PC-3 (cell line): ENCODE results near the gene PRIMA1. TPM values are rescaled to one million over a fixed set of nuclear protein-coding genes. Genes with fewer than 3 reads are reported as not detected.

Experiments
- ATAC-seq: fragments of 200-7000 bp; cut with Tn5 transposase; 2 replicates; pipeline ENCODE4 v1.9.1; 2020; ENCODE audit warnings: mild to moderate bottlenecking, moderate library complexity
- BruUV-seq: library from RNA; stranded (reverse); fragments of 400-500 nt; replicated peaks from 2 replicates; lab custom pipeline; 2021; lab: Mats Ljungman, UMichigan
- CTCF ChIA-PET: fragments of 300-600 bp; sonication (Branson Sonifier 250); formaldehyde crosslinking; loops from one replicate; lab custom pipeline; 2022; ENCODE audit warnings: antibody characterized with exemption; lab: Charles Lee
- POLR2A ChIA-PET: fragments of 300-600 bp; sonication (Branson Sonifier 250); formaldehyde crosslinking; loops from one replicate; lab custom pipeline; 2022; ENCODE audit warnings: antibody characterized with exemption; ENCODE audit not compliant: unreplicated experiment; lab: Charles Lee
- DNase-seq: peaks from one replicate; pipeline ENCODE4 v3.0.0-alpha.2; 2015
- H2AFZ ChIP-seq: fragments of 300-600 bp; sonication (generic); 2 replicates; pipeline ENCODE4 v1.6.0; 2016; ENCODE audit warnings: antibody characterized with exemption, low read length
- H3F3A ChIP-seq: fragments of 300-600 bp; sonication (generic); one replicate; pipeline ENCODE4 v1.6.0; 2017; ENCODE audit warnings: antibody characterized with exemption, low read length, control low read depth, mild to moderate bottlenecking; ENCODE audit not compliant: unreplicated experiment
- H3K27ac ChIP-seq: fragments of 300-600 bp; sonication (generic); 2 replicates; pipeline ENCODE4 v1.5.1; 2016; ENCODE audit warnings: mild to moderate bottlenecking, low read length
- H3K27me3 ChIP-seq: fragments of 300-600 bp; sonication (generic); 2 replicates; pipeline ENCODE4 v1.6.1; 2016; ENCODE audit warnings: low read length, mixed read lengths
- H3K36me3 ChIP-seq: fragments of 300-600 bp; sonication (generic); 2 replicates; pipeline ENCODE4 v1.6.1; 2016; ENCODE audit warnings: low read depth, mixed run types, low read length, mixed read lengths
- H3K4me1 ChIP-seq: fragments of 300-600 bp; sonication (generic); 2 replicates; pipeline ENCODE4 v1.5.1; 2016; ENCODE audit warnings: low read length; ENCODE audit not compliant: insufficient read depth
- H3K4me2 ChIP-seq: fragments of 300-600 bp; sonication (generic); 2 replicates; pipeline ENCODE4 v1.6.0; 2016; ENCODE audit warnings: low read length
- H3K4me3 ChIP-seq: fragments of 300-600 bp; sonication (generic); 2 replicates; pipeline ENCODE4 v1.5.1; 2016; ENCODE audit warnings: mild to moderate bottlenecking, low read length, mixed read lengths
- H3K79me2 ChIP-seq: fragments of 300-600 bp; sonication (generic); 2 replicates; pipeline ENCODE4 v1.6.1; 2017; ENCODE audit warnings: low read length, mixed read lengths
- H3K9ac ChIP-seq: fragments of 300-600 bp; sonication (generic); 2 replicates; pipeline ENCODE4 v1.6.0; 2016; ENCODE audit warnings: mild to moderate bottlenecking, low read length
- H3K9me2 ChIP-seq: fragments of 300-600 bp; sonication (generic); replicated peaks from 2 replicates; pipeline ENCODE4 v1.6.1; 2016; ENCODE audit warnings: mixed run types, low read length, mixed read lengths
- H3K9me3 ChIP-seq: fragments of 300-600 bp; sonication (generic); 2 replicates; pipeline ENCODE4 v1.6.1; 2016; ENCODE audit warnings: low read length, mixed read lengths
- H4K20me1 ChIP-seq: fragments of 300-600 bp; sonication (generic); 2 replicates; pipeline ENCODE4 v1.6.1; 2016; ENCODE audit warnings: low read length, mixed read lengths
- CTCF ChIP-seq: fragments of 300-600 bp; sonication (generic); conservative IDR thresholded peaks from 2 replicates; pipeline ENCODE4 v1.5.1; 2017; ENCODE audit warnings: antibody characterized with exemption, low read depth, mild to moderate bottlenecking, low read length
- EZH2 ChIP-seq: fragments of 300-600 bp; sonication (generic); IDR thresholded peaks from one replicate; pipeline ENCODE4 v1.6.1; 2017; ENCODE audit warnings: antibody characterized with exemption, mild to moderate bottlenecking, low read length; ENCODE audit not compliant: unreplicated experiment
- EZH2phosphoT487 ChIP-seq: fragments of 300-600 bp; sonication (generic); IDR thresholded peaks from 2 replicates; pipeline ENCODE4 v1.6.1; 2018; ENCODE audit warnings: mild to moderate bottlenecking, antibody characterized with exemption, low read length, borderline replicate concordance
- intact Hi-C: fragments of 100-400 bp; cut with micrococcal nuclease; formaldehyde crosslinking; loops from 2 replicates; pipeline ENCODE4 v1.9.0; 2023
- total RNA-seq: library from RNA; depleted of rRNA; stranded (reverse); fragments of >200 nt; gene quantifications from 2 replicates; pipeline ENCODE4 v1.2.3, GENCODE V29; 2014; rRNA removed

Gene PRIMA1
- total RNA-seq, 1 experiment from 2014 or later: 0.04 TPM

DNA sequence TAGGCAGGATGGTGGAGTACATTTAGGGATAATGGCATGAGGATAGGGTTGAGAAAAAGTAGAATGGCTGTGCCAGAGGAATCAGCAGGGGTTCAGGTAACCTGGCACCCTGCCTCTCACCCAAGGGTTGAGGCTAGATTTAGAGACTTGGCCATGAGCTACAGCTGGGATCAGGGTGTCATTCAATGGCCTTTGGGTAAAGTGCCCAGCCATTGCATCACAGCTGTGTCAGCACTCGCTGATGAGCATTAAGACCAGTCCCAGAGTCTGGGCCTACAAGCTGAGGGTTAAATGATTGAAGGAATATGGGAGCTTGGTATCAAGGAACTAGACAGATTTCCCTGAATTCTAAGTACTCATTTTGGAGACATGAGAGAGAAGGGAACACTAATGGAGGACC, 113.9 kb downstream of the PRIMA1 start:
- POLR2A ChIA-PET: no interaction called here
- Histone ChIP-seq H2AFZ (no peak overlapping the region), H3K9me3 (no peaks in the 10 kb centered on the region)

DNA sequence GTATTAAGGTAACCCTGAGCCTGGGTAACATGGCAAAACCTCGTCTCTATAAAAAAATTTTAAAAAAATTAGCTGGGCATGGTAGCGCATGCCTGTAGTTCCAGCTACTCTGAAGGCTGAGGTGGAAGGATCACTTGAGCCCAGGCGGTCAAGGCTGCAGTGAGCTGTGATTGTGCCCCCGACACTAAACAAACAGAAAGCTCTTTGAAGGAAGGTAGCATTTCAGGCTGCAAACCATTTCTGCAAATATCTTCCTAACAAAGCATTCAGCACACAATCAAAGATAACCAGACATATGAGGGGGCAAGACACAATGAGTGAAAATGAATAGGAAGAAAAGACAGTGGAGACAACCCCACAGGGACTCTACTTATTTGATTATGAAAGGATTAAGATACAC, 118.7 kb downstream of the PRIMA1 start:
- no peaks in the 10 kb centered on the region for H3K36me3 ChIP-seq
- no peak overlapping the region for H3K27ac ChIP-seq
- ChIA-PET POLR2A (no interaction called here), CTCF (no interaction called here)
- TF ChIP-seq CTCF: no peak
- TF ChIP-seq EZH2phosphoT487: no peak
- TF ChIP-seq EZH2: no peak
- intact Hi-C loops: no loop called here
- no peak overlapping the region for H3K9ac ChIP-seq
- BruUV-seq: no TSS peak
- H3K9me2 ChIP-seq: no peaks in the 10 kb centered on the region
- ATAC-seq: no peak
- H3K4me2 ChIP-seq: no peak overlapping the region
- no peaks in the 10 kb centered on the region for H4K20me1 ChIP-seq
- no peak for DNase-seq
- no peaks in the 10 kb centered on the region for H3K79me2 ChIP-seq
- no peak overlapping the region for H2AFZ ChIP-seq
- H3K27me3 ChIP-seq: peaks cover 17% of the 10 kb centered on the region
- no peak overlapping the region for H3K4me3 ChIP-seq
- no peaks in the 10 kb centered on the region for H3F3A ChIP-seq
- H3K9me3 ChIP-seq: peaks cover 6% of the 10 kb centered on the region; the same call in 1 of the 2 replicates
- no peaks in the 10 kb centered on the region for H3K4me1 ChIP-seq

More for the DNA sequence above, 113.9 kb downstream of the PRIMA1 start:
- no peaks in the 10 kb centered on the region for H3K4me1 ChIP-seq
- no peak overlapping the region for H3K4me2 ChIP-seq
- TF ChIP-seq EZH2phosphoT487 (no peak), CTCF (no peak), EZH2 (no peak)
- H3K9ac ChIP-seq: no peak overlapping the region
- intact Hi-C loops: no loop called here
- H3K4me3 ChIP-seq: no peak overlapping the region
- peaks cover 28% of the 10 kb centered on the region for H3K27me3 ChIP-seq
- no peaks in the 10 kb centered on the region for H3K9me2 ChIP-seq
- ATAC-seq (no peak), DNase-seq (no peak)
- no TSS peak for BruUV-seq
- H3F3A ChIP-seq: no peaks in the 10 kb centered on the region
- H3K79me2 ChIP-seq: no peaks in the 10 kb centered on the region
- no peaks in the 10 kb centered on the region for H3K36me3 ChIP-seq
- no peaks in the 10 kb centered on the region for H4K20me1 ChIP-seq
- H3K27ac ChIP-seq: no peak overlapping the region
- CTCF ChIA-PET: no interaction called here

Other genes starting within 250 kb of the PRIMA1 start
- not detected in 2 replicates for gene FAM181A, start 138.9 kb upstream of the PRIMA1 start, total RNA-seq
- 0.12 and 0.22 TPM in 2 replicates for gene ASB2, start 188.1 kb upstream of the PRIMA1 start, total RNA-seq
- gene CCDC197, start 208.8 kb upstream of the PRIMA1 start, total RNA-seq: not detected in 2 replicates
- gene OTUB2, start 237.9 kb upstream of the PRIMA1 start, total RNA-seq: 7.7 and 9.0 TPM in 2 replicates